Measurements from ENCODE around the gene NGEF.

Gene NGEF

GRCh38 chr2:233025706-233026105, 12.7 kb upstream of the NGEF start (continued):
- TF ChIP-seq ZNF398 (tag by site-specific recombination; IDR thresholded peaks at IDR 0.05) (no peak), ZNF48 (tag by site-specific recombination; IDR thresholded peaks at IDR 0.05) (no peak), KLF10 (tag by site-specific recombination; IDR thresholded peaks at IDR 0.05) (no peak), ZNF214 (tag by site-specific recombination; IDR thresholded peaks at IDR 0.05; ENCODE audit: borderline replicate concordance) (no peak), ZNF76 (tag by site-specific recombination; IDR thresholded peaks at IDR 0.05; ENCODE audit: borderline replicate concordance, low read depth) (no peak), ZNF133 (tag by site-specific recombination; IDR thresholded peaks at IDR 0.05) (no peak), ZNF473 (tag by site-specific recombination; IDR thresholded peaks at IDR 0.05) (no peak), ZBTB21 (tag by site-specific recombination; IDR thresholded peaks at IDR 0.05) (no peak), MZF1 (tag by site-specific recombination; IDR thresholded peaks at IDR 0.05; ENCODE audit: borderline replicate concordance) (no peak)
- TF ChIP-seq, protein P1, sequence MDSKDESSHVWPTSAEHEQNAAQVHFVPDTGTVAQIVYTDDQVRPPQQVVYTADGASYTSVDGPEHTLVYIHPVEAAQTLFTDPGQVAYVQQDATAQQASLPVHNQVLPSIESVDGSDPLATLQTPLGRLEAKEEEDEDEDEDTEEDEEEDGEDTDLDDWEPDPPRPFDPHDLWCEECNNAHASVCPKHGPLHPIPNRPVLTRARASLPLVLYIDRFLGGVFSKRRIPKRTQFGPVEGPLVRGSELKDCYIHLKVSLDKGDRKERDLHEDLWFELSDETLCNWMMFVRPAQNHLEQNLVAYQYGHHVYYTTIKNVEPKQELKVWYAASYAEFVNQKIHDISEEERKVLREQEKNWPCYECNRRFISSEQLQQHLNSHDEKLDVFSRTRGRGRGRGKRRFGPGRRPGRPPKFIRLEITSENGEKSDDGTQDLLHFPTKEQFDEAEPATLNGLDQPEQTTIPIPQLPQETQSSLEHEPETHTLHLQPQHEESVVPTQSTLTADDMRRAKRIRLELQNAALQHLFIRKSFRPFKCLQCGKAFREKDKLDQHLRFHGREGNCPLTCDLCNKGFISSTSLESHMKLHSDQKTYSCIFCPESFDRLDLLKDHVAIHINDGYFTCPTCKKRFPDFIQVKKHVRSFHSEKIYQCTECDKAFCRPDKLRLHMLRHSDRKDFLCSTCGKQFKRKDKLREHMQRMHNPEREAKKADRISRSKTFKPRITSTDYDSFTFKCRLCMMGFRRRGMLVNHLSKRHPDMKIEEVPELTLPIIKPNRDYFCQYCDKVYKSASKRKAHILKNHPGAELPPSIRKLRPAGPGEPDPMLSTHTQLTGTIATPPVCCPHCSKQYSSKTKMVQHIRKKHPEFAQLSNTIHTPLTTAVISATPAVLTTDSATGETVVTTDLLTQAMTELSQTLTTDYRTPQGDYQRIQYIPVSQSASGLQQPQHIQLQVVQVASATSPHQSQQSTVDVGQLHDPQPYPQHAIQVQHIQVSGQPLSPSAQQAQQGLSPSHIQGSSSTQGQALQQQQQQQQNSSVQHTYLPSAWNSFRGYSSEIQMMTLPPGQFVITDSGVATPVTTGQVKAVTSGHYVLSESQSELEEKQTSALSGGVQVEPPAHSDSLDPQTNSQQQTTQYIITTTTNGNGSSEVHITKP (tag by site-specific recombination; IDR thresholded peaks at IDR 0.05), result no peak

GRCh38 chr2:233023761-233024410, 10.8 kb upstream of the NGEF start:
- no peaks in the 10 kb centered on the region for H3K4me1 ChIP-seq (ENCODE audit: control insufficient read depth, insufficient read depth, low read length)
- ChIA-PET POLR2A (no interaction called here), CTCF (interaction anchor here (0.6 kb wide), 1 partner anchor 266 kb away, joined by 3 read pairs; no protein-coding TSS in a partner anchor)
- H3K9me3 ChIP-seq (ENCODE audit: control insufficient read depth, insufficient read depth, low read depth, low read length), result no peaks in the 10 kb centered on the region
- no peak overlapping the region for H3K4me3 ChIP-seq (ENCODE audit: low read depth, low read length)
- no peaks in the 10 kb centered on the region for H3K36me3 ChIP-seq (ENCODE audit: control insufficient read depth in 2 of 2, insufficient read depth in 1 of 2, low read length in 2 of 2)
- H3K27ac ChIP-seq (ENCODE audit: extremely low read depth, low read depth, low read length), result no peak overlapping the region
- TF ChIP-seq ZNF37A (tag by site-specific recombination; IDR thresholded peaks at IDR 0.05), result no peak
- no peak for TF ChIP-seq KLF7 (tag by site-specific recombination; IDR thresholded peaks at IDR 0.05; ENCODE audit: borderline replicate concordance)

DNA sequence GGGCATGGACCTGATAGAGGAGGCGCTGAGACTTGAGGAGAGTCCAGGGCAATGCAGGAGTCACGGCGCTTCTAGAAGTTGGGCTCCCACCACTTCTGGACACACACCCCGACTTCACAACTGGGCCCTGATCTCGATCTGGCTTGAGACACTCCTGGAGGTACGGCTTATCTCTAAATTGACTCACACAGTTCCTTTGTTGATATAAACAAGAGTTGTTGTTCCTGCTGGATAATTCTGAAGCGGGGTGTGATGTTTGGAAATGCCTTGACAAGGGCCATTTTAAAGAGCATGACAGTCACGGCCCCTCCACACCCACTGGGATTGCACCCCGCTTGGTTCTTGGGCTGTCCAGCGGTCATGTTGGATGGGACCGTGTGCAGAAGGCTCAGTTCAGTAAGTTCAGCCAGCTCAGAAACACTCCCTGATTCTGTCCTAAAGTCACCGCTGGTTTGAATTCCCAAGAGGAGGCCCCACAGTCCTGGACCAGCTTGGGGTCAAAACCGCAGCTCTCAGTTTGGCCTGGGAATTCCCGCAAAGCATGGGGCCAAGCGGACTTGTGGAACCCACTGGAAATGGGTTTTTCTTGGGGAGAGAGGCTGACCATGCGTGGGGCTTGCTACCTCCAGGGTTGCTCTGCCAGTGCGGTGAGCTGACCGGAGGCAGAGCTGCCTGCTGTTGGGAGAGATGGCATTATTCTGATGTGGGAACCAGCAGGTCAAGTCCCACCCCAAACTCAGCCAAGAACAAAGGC, 10.1 kb upstream of the NGEF start:
- no peak overlapping the region for H3K4me3 ChIP-seq (ENCODE audit: low read depth, low read length)
- POLR2A ChIA-PET, result no interaction called here
- no peak overlapping the region for H3K27ac ChIP-seq (ENCODE audit: extremely low read depth, low read depth, low read length)
- H3K36me3 ChIP-seq (ENCODE audit: control insufficient read depth in 2 of 2, insufficient read depth in 1 of 2, low read length in 2 of 2), result no peaks in the 10 kb centered on the region
- CTCF ChIA-PET, result interaction anchor here (0.6 kb wide), 1 partner anchor 267 kb away, joined by 3 read pairs; no protein-coding TSS in a partner anchor
- H3K4me1 ChIP-seq (ENCODE audit: control insufficient read depth, insufficient read depth, low read length), result no peaks in the 10 kb centered on the region
- no peak for TF ChIP-seq ZNF658 (tag by site-specific recombination; IDR thresholded peaks at IDR 0.05)
- H3K9me3 ChIP-seq (ENCODE audit: control insufficient read depth, insufficient read depth, low read depth, low read length), result no peaks in the 10 kb centered on the region

DNA sequence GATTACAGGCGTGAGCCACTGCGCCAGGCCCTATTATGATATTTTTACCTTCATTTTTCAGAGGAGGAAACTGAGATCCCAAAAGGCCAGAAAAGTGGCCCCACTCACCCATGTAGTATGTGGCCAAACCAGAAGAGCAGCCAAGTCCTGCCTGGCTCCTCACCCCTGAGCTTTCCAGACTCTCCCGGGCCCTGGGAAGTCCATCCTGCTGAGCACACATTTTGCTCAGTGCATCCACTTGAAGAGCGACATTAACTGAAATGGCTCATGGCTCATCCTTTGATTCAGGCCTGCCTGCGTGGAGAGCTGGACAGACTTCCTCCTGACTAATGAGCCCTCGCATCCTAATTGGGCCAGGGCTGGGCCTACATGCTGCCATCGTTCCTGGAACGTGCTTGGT, 9.5 kb upstream of the NGEF start:
- no peak for TF ChIP-seq ZNF837 (tag by site-specific recombination; IDR thresholded peaks at IDR 0.05)
- CTCF ChIA-PET, result interaction anchor here (1.0 kb wide), 1 partner anchor 43 kb away, joined by 4 read pairs; no protein-coding TSS in a partner anchor
- no peaks in the 10 kb centered on the region for H3K4me1 ChIP-seq (ENCODE audit: control insufficient read depth, insufficient read depth, low read length)
- H3K36me3 ChIP-seq (ENCODE audit: control insufficient read depth in 2 of 2, insufficient read depth in 1 of 2, low read length in 2 of 2), result no peaks in the 10 kb centered on the region
- POLR2A ChIA-PET, result no interaction called here
- no peak overlapping the region for H3K27ac ChIP-seq (ENCODE audit: extremely low read depth, low read depth, low read length)
- H3K9me3 ChIP-seq (ENCODE audit: control insufficient read depth, insufficient read depth, low read depth, low read length), result no peaks in the 10 kb centered on the region
- H3K4me3 ChIP-seq (ENCODE audit: low read depth, low read length), result no peak overlapping the region

Measured in HEK293 (cell line).